Measurements from ENCODE around the gene NTMT2.

DNA sequence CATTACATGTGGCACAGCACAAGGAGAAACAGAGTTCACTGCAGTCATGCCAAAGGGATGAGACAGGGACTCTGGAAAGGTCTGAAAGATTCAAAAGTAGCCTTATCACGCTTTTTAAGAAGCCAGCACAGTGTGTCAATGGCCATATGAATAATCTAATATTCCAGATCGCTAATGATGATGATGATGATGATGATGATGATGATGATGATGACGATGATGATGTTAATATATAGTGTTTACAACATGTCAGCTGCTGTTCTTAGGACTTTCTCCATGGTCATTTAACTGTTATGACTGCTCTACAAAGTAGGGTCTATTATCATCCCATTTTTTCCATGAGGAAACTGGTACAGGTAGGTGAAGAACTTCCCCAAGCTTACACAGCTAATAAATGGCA lies 64.4 kb downstream of the NTMT2 start:
- TF ChIP-seq, protein P1, sequence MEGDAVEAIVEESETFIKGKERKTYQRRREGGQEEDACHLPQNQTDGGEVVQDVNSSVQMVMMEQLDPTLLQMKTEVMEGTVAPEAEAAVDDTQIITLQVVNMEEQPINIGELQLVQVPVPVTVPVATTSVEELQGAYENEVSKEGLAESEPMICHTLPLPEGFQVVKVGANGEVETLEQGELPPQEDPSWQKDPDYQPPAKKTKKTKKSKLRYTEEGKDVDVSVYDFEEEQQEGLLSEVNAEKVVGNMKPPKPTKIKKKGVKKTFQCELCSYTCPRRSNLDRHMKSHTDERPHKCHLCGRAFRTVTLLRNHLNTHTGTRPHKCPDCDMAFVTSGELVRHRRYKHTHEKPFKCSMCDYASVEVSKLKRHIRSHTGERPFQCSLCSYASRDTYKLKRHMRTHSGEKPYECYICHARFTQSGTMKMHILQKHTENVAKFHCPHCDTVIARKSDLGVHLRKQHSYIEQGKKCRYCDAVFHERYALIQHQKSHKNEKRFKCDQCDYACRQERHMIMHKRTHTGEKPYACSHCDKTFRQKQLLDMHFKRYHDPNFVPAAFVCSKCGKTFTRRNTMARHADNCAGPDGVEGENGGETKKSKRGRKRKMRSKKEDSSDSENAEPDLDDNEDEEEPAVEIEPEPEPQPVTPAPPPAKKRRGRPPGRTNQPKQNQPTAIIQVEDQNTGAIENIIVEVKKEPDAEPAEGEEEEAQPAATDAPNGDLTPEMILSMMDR (conservative IDR thresholded peaks at IDR 0.05; ENCODE audit: low read length) = no peak
- no peak for TF ChIP-seq EZH2phosphoT487 (IDR thresholded peaks at IDR 0.05; ENCODE audit: borderline replicate concordance)

Measured in Loucy (cell line).